ENCODE results near the gene NUTM1.

- TF ChIP-seq CTCF (conservative IDR thresholded peaks at IDR 0.05; ENCODE audit: low read length) (no peak), EZH2phosphoT487 (IDR thresholded peaks at IDR 0.05; ENCODE audit: borderline replicate concordance) (no peak)
Measured at GRCh38 chr15:34357653-34358052, 14.5 kb downstream of the NUTM1 start.
